Mucosa of gallbladder (tissue), 1 donor: ENCODE data around the gene TRIM34. TPM values are rescaled to one million over a fixed set of nuclear protein-coding genes. Genes with fewer than 3 reads are reported as not detected.
"Not testable (repeated sequence)": the region's sequence is repeated elsewhere in the genome, so short reads cannot be mapped to it uniquely, and the experiment has no call there.

Experiments used
- DNase-seq: peaks from one replicate; pipeline ENCODE4 v3.0.0-alpha.2; 2020; ENCODE audit warnings: low spot score
- total RNA-seq: library from RNA; stranded (reverse); gene quantifications from one replicate; pipeline ENCODE4 v1.2.1, GENCODE V29; 2021
- donor health status: DM: no; HTN: no; CAD: no.

Gene TRIM34
- total RNA-seq, 1 donor from 2014 or later, result 8.6 TPM

- DNase-seq, result no peak
Observed at GRCh38 chr11:5621580-5621979, 3.2 kb upstream of the TRIM34 start.

- DNase-seq, result no peak
Observed at GRCh38 chr11:5622802-5623201, 2.0 kb upstream of the TRIM34 start.

GRCh38 chr11:5625281-5625680, 480 bp downstream of the TRIM34 start:
- no peak for DNase-seq

GRCh38 chr11:5626196-5626595, 1.4 kb downstream of the TRIM34 start:
- DNase-seq, result no peak

- DNase-seq, result no peak
Observed at GRCh38 chr11:5631417-5631816, 6.6 kb downstream of the TRIM34 start.

- no peak for DNase-seq
Observed at GRCh38 chr11:5631969-5632635, 7.3 kb downstream of the TRIM34 start.

- no peak for DNase-seq
Observed at GRCh38 chr11:5639953-5640352, 15.2 kb downstream of the TRIM34 start.

GRCh38 chr11:5643585-5643984, 18.8 kb downstream of the TRIM34 start:
- no peak for DNase-seq

GRCh38 chr11:5646139-5646538, 21.3 kb downstream of the TRIM34 start:
- no peak for DNase-seq

- no peak for DNase-seq
Observed at GRCh38 chr11:5655474-5655873, 30.7 kb downstream of the TRIM34 start.

- not testable (repeated sequence) for DNase-seq
Observed at GRCh38 chr11:5656956-5657355, 32.2 kb downstream of the TRIM34 start.

- no peak for DNase-seq
Observed at GRCh38 chr11:5658318-5658717, 33.5 kb downstream of the TRIM34 start.

GRCh38 chr11:5663511-5663910, 38.7 kb downstream of the TRIM34 start:
- no peak for DNase-seq

- no peak for DNase-seq
Observed at GRCh38 chr11:5665051-5665570, 40.3 kb downstream of the TRIM34 start.

- no peak for DNase-seq
Observed at GRCh38 chr11:5665746-5666401, 41.1 kb downstream of the TRIM34 start.

- DNase-seq, result no peak
Observed at GRCh38 chr11:5666402-5666793, 41.6 kb downstream of the TRIM34 start.

GRCh38 chr11:5671831-5672230, 47.0 kb downstream of the TRIM34 start:
- no peak for DNase-seq

GRCh38 chr11:5674391-5674790, 49.6 kb downstream of the TRIM34 start:
- DNase-seq, result no peak

- no peak for DNase-seq
Observed at GRCh38 chr11:5679811-5680210, 55.0 kb downstream of the TRIM34 start.

- DNase-seq, result not testable (repeated sequence)
Observed at GRCh38 chr11:5682890-5683441, 58.2 kb downstream of the TRIM34 start.

GRCh38 chr11:5683620-5684019, 58.8 kb downstream of the TRIM34 start:
- not testable (repeated sequence) for DNase-seq

- DNase-seq, result no peak
Observed at GRCh38 chr11:5684036-5684645, 59.3 kb downstream of the TRIM34 start.
